OCI-LY1 (cell line): ENCODE results near the gene FBXO3.
"Not testable (repeated sequence)": the region's sequence is repeated elsewhere in the genome, so short reads cannot be mapped to it uniquely, and the experiment has no call there.

Source experiments
- H2AFZ ChIP-seq: fragments of 200-600 bp; sonication (generic), shearing (Covaris generic); 2 replicates; pipeline ENCODE4 v1.6.0; 2014; ENCODE audit warnings: antibody characterized with exemption, mild to moderate bottlenecking, low read length
- H3F3A ChIP-seq: fragments of 200-600 bp; sonication (generic), shearing (Covaris generic); 2 replicates; pipeline ENCODE4 v1.6.0; 2014; ENCODE audit warnings: mild to moderate bottlenecking, antibody characterized with exemption, low read length, moderate library complexity; ENCODE audit not compliant: insufficient read depth
- H3K27ac ChIP-seq: fragments of 200-600 bp; sonication (generic); 2 replicates; pipeline ENCODE4 v1.5.1; 2014; ENCODE audit warnings: low read length, mixed run types, mild to moderate bottlenecking, low read depth; ENCODE audit not compliant: poor library complexity, severe bottlenecking
- H3K27me3 ChIP-seq: fragments of 200-600 bp; sonication (generic); 2 replicates; pipeline ENCODE4 v1.6.0; 2014; ENCODE audit warnings: antibody characterized with exemption, mild to moderate bottlenecking, low read length, moderate library complexity; ENCODE audit not compliant: insufficient read depth
- H3K36me3 ChIP-seq: fragments of 200-600 bp; sonication (generic); 2 replicates; pipeline ENCODE4 v1.6.1; 2014; ENCODE audit warnings: mild to moderate bottlenecking, antibody characterized with exemption, low read length, moderate library complexity, mixed read lengths; ENCODE audit not compliant: insufficient read depth
- H3K4me1 ChIP-seq: fragments of 200-600 bp; sonication (generic); 2 replicates; pipeline ENCODE4 v1.5.1; 2014; ENCODE audit warnings: mild to moderate bottlenecking, low read length, moderate library complexity; ENCODE audit not compliant: insufficient read depth, severe bottlenecking
- H3K4me2 ChIP-seq: fragments of 200-600 bp; sonication (generic), shearing (Covaris generic); 2 replicates; pipeline ENCODE4 v1.6.1; 2014; ENCODE audit warnings: low read length
- H3K4me3 ChIP-seq: fragments of 200-600 bp; sonication (generic); 2 replicates; pipeline ENCODE4 v1.5.1; 2014; ENCODE audit warnings: low read length, low read depth, mild to moderate bottlenecking, mixed read lengths; ENCODE audit not compliant: poor library complexity, severe bottlenecking
- H3K79me2 ChIP-seq: fragments of 200-600 bp; shearing (Covaris generic); 2 replicates; pipeline ENCODE4 v1.6.1; 2016; ENCODE audit warnings: mixed run types, low read length, mixed read lengths; ENCODE audit not compliant: insufficient read depth
- H3K9ac ChIP-seq: fragments of 200-600 bp; sonication (generic), shearing (Covaris generic); 2 replicates; pipeline ENCODE4 v1.6.1; 2014; ENCODE audit warnings: mild to moderate bottlenecking, low read length, mixed read lengths
- H3K9me2 ChIP-seq: fragments of 200-600 bp; sonication (generic), shearing (Covaris generic); 2 replicates; pipeline ENCODE4 v1.6.1; 2014; ENCODE audit warnings: low read depth, mild to moderate bottlenecking, low read length, mixed read lengths
- H3K9me3 ChIP-seq: fragments of 200-600 bp; shearing (Covaris generic); 2 replicates; pipeline ENCODE4 v1.6.1; 2014; ENCODE audit warnings: low read length, mixed read lengths
- H4K20me1 ChIP-seq: fragments of 200-600 bp; sonication (generic), shearing (Covaris generic); 2 replicates; pipeline ENCODE4 v1.6.0; 2016; ENCODE audit warnings: mild to moderate bottlenecking, low read length; ENCODE audit not compliant: insufficient read depth
- EZH2 ChIP-seq: fragments of 200-600 bp; sonication (generic), shearing (Covaris generic); IDR thresholded peaks from 2 replicates; pipeline ENCODE4 v1.8.0; 2017; ENCODE audit warnings: borderline replicate concordance, mixed run types, mild to moderate bottlenecking, antibody characterized with exemption, low read length, moderate library complexity, mixed read lengths
- TF ChIP-seq, protein P1 (sequence below): fragments of 200-600 bp; sonication (generic), shearing (Covaris generic); IDR thresholded peaks from 2 replicates; pipeline ENCODE4 v1.5.1; 2017; ENCODE audit warnings: mild to moderate bottlenecking, antibody characterized with exemption, low read length, moderate library complexity, mixed read lengths

Gene FBXO3

GRCh38 chr11:33797879-33798278, 23.6 kb upstream of the FBXO3 start:
- Histone ChIP-seq H4K20me1 (no peaks in the 10 kb centered on the region), H3K27ac (no peak overlapping the region), H3K79me2 (no peaks in the 10 kb centered on the region), H3K9me2 (no peaks in the 10 kb centered on the region), H2AFZ (no peak overlapping the region), H3K27me3 (no peaks in the 10 kb centered on the region), H3K36me3 (no peaks in the 10 kb centered on the region), H3K9me3 (no peaks in the 10 kb centered on the region), H3K4me1 (peaks cover 4% of the 10 kb centered on the region), H3K4me2 (no peak overlapping the region), H3K9ac (no peak overlapping the region), H3F3A (no peaks in the 10 kb centered on the region), H3K4me3 (no peak overlapping the region)
- TF ChIP-seq EZH2: no peak
- TF ChIP-seq, protein P1, sequence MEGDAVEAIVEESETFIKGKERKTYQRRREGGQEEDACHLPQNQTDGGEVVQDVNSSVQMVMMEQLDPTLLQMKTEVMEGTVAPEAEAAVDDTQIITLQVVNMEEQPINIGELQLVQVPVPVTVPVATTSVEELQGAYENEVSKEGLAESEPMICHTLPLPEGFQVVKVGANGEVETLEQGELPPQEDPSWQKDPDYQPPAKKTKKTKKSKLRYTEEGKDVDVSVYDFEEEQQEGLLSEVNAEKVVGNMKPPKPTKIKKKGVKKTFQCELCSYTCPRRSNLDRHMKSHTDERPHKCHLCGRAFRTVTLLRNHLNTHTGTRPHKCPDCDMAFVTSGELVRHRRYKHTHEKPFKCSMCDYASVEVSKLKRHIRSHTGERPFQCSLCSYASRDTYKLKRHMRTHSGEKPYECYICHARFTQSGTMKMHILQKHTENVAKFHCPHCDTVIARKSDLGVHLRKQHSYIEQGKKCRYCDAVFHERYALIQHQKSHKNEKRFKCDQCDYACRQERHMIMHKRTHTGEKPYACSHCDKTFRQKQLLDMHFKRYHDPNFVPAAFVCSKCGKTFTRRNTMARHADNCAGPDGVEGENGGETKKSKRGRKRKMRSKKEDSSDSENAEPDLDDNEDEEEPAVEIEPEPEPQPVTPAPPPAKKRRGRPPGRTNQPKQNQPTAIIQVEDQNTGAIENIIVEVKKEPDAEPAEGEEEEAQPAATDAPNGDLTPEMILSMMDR: no peak

DNA sequence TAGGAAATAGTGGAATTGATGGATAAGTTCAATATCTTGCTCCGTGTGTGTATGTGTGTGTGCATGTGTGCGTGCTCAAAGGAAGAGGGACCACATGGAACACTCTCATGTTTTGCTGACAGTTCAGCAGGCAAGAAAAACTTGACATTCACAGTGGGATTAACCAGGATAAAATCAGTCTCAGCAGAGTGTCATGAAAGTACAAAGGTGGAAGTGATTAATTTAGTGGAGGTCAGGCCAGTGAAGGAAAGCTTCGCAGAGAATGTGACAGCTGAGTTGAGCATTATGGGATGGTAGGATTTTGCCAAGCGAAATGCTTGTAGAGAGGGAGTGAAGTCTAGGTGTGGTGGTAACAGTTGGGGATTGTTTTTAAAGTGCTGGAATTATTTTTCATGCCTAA, 15.7 kb upstream of the FBXO3 start:
- H2AFZ ChIP-seq: no peak overlapping the region
- TF ChIP-seq, protein P1: no peak
- TF ChIP-seq EZH2: no peak

GRCh38 chr11:33788095-33788494, 13.8 kb upstream of the FBXO3 start:
- H2AFZ ChIP-seq, H4K20me1 ChIP-seq, H3K27me3 ChIP-seq, H3K4me1 ChIP-seq, H3K9me3 ChIP-seq, H3K4me3 ChIP-seq, H3K36me3 ChIP-seq, H3K9me2 ChIP-seq, H3K4me2 ChIP-seq, H3F3A ChIP-seq, H3K79me2 ChIP-seq, H3K9ac ChIP-seq, H3K27ac ChIP-seq: not testable (repeated sequence)

More for the DNA sequence above, 15.7 kb upstream of the FBXO3 start:
- no peaks in the 10 kb centered on the region for H4K20me1 ChIP-seq
- H3K79me2 ChIP-seq: no peaks in the 10 kb centered on the region
- no peaks in the 10 kb centered on the region for H3K27me3 ChIP-seq
- no peak overlapping the region for H3K4me2 ChIP-seq
- no peaks in the 10 kb centered on the region for H3F3A ChIP-seq
- H3K36me3 ChIP-seq: no peaks in the 10 kb centered on the region
- H3K27ac ChIP-seq: no peak overlapping the region
- no peaks in the 10 kb centered on the region for H3K9me3 ChIP-seq
- no peak overlapping the region for H3K9ac ChIP-seq
- no peaks in the 10 kb centered on the region for H3K9me2 ChIP-seq
- H3K4me3 ChIP-seq: no peak overlapping the region
- H3K4me1 ChIP-seq: no peaks in the 10 kb centered on the region

DNA sequence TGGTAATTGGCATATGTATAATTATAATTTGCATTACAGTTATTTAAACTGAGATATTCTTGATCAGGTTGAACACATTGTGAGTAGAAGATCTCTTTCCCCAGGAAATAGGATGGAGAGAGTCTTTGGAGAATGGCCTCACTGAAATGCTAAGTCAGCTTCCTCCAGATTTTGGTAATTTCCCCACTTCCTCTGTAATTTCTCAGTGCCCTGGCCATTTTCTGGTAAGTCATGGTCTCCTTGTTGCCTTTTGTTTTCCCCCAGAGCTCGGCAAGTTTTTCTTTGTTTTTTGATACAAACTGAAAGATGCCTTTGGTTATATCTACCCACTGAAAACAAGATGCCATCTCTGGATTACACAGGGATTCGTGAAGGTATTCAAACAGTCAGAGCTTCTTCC, 12.8 kb upstream of the FBXO3 start:
- Histone ChIP-seq H3K4me2 (no peak overlapping the region), H3K27me3 (no peaks in the 10 kb centered on the region), H3K9ac (no peak overlapping the region), H3K4me3 (no peak overlapping the region), H2AFZ (no peak overlapping the region), H3K9me2 (no peaks in the 10 kb centered on the region), H3K36me3 (no peaks in the 10 kb centered on the region), H3K27ac (no peak overlapping the region), H3K9me3 (no peaks in the 10 kb centered on the region), H4K20me1 (no peaks in the 10 kb centered on the region), H3K79me2 (no peaks in the 10 kb centered on the region), H3K4me1 (no peaks in the 10 kb centered on the region), H3F3A (no peaks in the 10 kb centered on the region)
- TF ChIP-seq EZH2: no peak
- TF ChIP-seq, protein P1: no peak
